ENCODE data around the gene ALDH1A1. TPM values are rescaled to one million over a fixed set of nuclear protein-coding genes. Genes with fewer than 3 reads are reported as not detected.
A peak's percentile ranks its signal among the peaks of the same experiment; 100 is the strongest.
"Not testable (repeated sequence)": the region's sequence is repeated elsewhere in the genome, so short reads cannot be mapped to it uniquely, and the experiment has no call there.

The ALDH1A1 gene
- total and polyA plus RNA-seq, 5 donors = 35.3 to 56.7 (median 40.8) TPM

DNA sequence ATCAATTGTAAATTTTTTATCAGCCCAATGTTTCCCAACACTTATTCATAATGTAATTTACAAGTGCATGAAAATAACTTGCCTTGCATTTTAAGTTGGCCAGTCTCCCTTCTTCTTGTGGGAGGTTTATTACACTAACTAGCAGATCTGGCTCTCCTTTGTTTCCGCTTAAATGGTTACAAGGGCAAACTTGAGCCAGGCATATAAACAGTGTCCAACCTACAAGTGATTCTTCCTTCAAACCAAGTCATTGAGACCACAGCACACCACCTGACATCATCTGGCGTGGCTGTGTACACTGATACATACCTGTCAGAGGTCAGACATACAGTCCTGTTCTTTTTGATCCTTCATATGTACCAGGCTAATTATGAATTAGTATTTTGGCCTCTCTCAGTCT lies 80.1 kb downstream of the ALDH1A1 start:
- ATAC-seq = no peak
- H3K4me1 ChIP-seq (ENCODE audit: control insufficient read depth, insufficient read depth, low read length) = peaks cover 3% of the 10 kb centered on the region
- no peak overlapping the region for H3K4me3 ChIP-seq (ENCODE audit: low read length)
- H3K27ac ChIP-seq (ENCODE audit: low read length) = no peak overlapping the region
- H3K27me3 ChIP-seq (ENCODE audit: control insufficient read depth, insufficient read depth) = no peaks in the 10 kb centered on the region
- intact Hi-C loops (cut with DNase I) = loop anchor here in 1 of 4 donors (5.0 kb wide), 1 partner anchor 155 kb away; no protein-coding TSS in a partner anchor
- DNase-seq = no peak
- WGBS = 80% methylated on average over 2 of the region's 2 CpGs
- no peaks in the 10 kb centered on the region for H3K9me3 ChIP-seq (ENCODE audit: control insufficient read depth, low read length)

DNA sequence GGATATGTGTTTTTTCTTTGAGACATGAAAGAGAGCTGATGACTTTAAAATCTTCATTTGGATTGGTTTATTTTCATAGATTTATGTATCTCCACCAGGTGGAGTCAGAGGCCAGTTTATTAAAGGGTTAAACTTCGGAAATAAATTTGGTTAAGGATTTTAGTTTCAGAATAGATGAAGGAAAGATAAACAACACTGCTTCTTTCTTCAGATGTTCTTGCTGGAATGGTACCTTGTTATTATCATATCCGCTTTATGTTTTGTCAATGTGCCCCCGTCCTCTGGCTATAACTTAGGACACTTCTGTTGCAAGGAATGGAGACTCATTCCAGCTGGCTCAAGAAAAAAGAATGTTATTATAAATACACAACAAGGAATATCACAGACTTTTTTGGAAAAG lies 81.2 kb downstream of the ALDH1A1 start:
- no peak overlapping the region for H3K27ac ChIP-seq (ENCODE audit: low read length)
- no peak overlapping the region for H3K4me3 ChIP-seq (ENCODE audit: low read length)
- no peak for ATAC-seq
- peaks cover 3% of the 10 kb centered on the region for H3K4me1 ChIP-seq (ENCODE audit: control insufficient read depth, insufficient read depth, low read length)
- 41% methylated on average over 3 of the region's 3 CpGs for WGBS
- no peak for DNase-seq
- intact Hi-C loops (cut with DNase I) = loop anchor here in 1 of 4 donors (5.0 kb wide), 1 partner anchor 156 kb away; no protein-coding TSS in a partner anchor
- no peaks in the 10 kb centered on the region for H3K27me3 ChIP-seq (ENCODE audit: control insufficient read depth, insufficient read depth)
- H3K9me3 ChIP-seq (ENCODE audit: control insufficient read depth, low read length) = no peaks in the 10 kb centered on the region

DNA sequence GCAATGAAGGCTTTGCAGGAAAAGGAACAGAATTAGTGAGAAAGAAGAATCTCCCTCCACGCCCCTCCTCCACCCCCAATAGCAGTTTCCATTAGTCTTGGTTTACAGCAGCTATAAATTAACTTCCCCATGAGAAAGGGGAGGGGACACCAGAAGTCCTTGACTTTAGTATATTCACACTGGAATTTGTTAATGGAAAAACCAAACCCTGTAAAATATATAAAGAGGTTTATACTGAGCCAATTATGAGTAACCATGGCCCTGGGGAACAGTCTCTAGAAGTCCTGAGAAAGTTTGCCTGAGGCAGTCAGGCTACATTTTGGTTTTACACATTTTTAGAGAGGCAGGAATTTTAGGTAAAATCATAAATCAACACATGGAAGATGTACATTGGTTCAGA lies 88.5 kb downstream of the ALDH1A1 start:
- H3K27me3 ChIP-seq (ENCODE audit: control insufficient read depth, insufficient read depth) = no peaks in the 10 kb centered on the region
- no peak overlapping the region for H3K27ac ChIP-seq (ENCODE audit: low read length)
- DNase-seq = no peak
- no peak for ATAC-seq
- H3K9me3 ChIP-seq (ENCODE audit: control insufficient read depth, low read length) = no peaks in the 10 kb centered on the region
- intact Hi-C loops (cut with DNase I) = no loop called here
- H3K4me1 ChIP-seq (ENCODE audit: control insufficient read depth, insufficient read depth, low read length) = peaks cover 2% of the 10 kb centered on the region
- no peak overlapping the region for H3K4me3 ChIP-seq (ENCODE audit: low read length)
- WGBS = 95% methylated on average over 1 of the region's 1 CpG

GRCh38 chr9:72863456-72864094 lies 89.3 kb downstream of the ALDH1A1 start:
- no peak for ATAC-seq
- no peaks in the 10 kb centered on the region for H3K9me3 ChIP-seq (ENCODE audit: control insufficient read depth, low read length)
- H3K27me3 ChIP-seq (ENCODE audit: control insufficient read depth, insufficient read depth) = no peaks in the 10 kb centered on the region
- no peak for DNase-seq
- H3K4me3 ChIP-seq (ENCODE audit: low read length) = no peak overlapping the region
- peaks cover 2% of the 10 kb centered on the region for H3K4me1 ChIP-seq (ENCODE audit: control insufficient read depth, insufficient read depth, low read length)
- no peak overlapping the region for H3K27ac ChIP-seq (ENCODE audit: low read length)
- intact Hi-C loops (cut with DNase I) = no loop called here
- 22% methylated on average over 4 of the region's 4 CpGs for WGBS

DNA sequence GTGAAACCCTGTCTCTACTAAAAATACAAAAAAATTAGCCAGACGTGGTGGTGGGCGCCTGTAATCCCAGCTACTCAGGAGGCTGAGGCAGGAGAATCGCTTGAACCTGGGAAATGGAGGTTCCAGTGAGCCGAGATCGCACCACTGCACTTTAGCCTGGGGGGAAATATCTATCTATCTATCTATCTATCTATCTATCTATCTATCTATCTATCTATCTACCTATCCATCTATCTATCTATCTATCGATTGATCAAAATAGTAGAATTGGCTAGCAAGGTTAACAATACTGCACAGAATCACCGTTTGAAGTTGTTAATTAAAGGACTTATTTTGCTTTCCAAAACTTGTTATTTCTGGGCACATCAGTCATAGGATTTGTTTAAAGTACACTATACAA lies 90.1 kb downstream of the ALDH1A1 start:
- DNase-seq; ATAC-seq; intact Hi-C loops (cut with DNase I): not testable (repeated sequence)

DNA sequence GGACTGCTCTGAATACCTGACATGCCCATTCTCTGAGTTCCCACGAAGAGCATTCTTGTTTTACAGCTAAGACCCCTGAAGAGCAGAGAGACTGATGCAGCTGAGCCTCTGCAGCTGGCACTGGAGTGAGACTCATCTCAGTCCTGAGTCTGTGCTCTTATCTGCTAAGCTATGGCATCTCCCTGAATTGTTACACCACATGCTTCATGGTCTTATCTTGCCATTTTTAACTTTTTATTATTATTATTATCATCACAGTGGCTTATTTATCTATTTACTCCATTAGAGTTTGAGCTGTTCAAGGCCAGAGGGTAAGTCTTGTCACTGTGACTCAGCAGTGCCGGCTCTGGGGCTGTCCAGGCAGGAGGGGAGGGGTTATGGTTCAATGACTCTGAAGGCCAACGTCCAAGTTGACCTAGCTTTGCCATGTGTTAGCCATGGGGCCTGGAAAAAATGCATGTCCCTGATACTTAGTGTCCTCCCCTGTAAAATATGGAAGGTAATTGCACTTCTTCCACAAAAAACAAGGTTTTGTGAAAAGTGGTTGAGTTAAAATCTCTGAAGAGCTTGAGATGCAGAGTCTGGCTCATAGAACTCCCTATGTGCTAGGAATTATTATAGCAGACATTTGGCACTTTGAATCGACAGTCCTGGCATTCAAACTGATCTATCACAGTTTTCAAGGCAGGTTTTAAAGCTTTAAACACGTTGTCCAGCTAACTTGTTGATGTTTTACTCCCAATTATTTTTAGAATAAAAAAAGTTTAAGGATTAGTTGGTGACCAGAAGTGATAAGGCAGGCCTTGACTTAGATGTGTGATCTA lies 94.6 kb downstream of the ALDH1A1 start:
- Histone ChIP-seq H3K4me3 (ENCODE audit: low read length) (no peak overlapping the region), H3K9me3 (ENCODE audit: control insufficient read depth, low read length) (no peaks in the 10 kb centered on the region), H3K27ac (ENCODE audit: low read length) (peak overlapping the region; percentile 34), H3K27me3 (ENCODE audit: control insufficient read depth, insufficient read depth) (no peaks in the 10 kb centered on the region), H3K4me1 (ENCODE audit: control insufficient read depth, insufficient read depth, low read length) (peaks cover 7% of the 10 kb centered on the region)
- intact Hi-C loops (cut with DNase I) = loop anchor here (5.0 kb wide), 4 partner anchors 159 to 224 kb away; no protein-coding TSS in a partner anchor
- peak in 2 of 3 donors; percentile 47 to 55 for DNase-seq
- peak; percentile 83 to 88 for ATAC-seq
- 25% methylated on average over 5 of the region's 5 CpGs for WGBS

More for the DNA sequence above, 90.1 kb downstream of the ALDH1A1 start:
- H3K9me3 ChIP-seq (ENCODE audit: control insufficient read depth, low read length); H3K4me1 ChIP-seq (ENCODE audit: control insufficient read depth, insufficient read depth, low read length); H3K4me3 ChIP-seq (ENCODE audit: low read length); H3K27ac ChIP-seq (ENCODE audit: low read length); H3K27me3 ChIP-seq (ENCODE audit: control insufficient read depth, insufficient read depth): not testable (repeated sequence)
- WGBS = 93% methylated on average over 7 of the region's 7 CpGs

DNA sequence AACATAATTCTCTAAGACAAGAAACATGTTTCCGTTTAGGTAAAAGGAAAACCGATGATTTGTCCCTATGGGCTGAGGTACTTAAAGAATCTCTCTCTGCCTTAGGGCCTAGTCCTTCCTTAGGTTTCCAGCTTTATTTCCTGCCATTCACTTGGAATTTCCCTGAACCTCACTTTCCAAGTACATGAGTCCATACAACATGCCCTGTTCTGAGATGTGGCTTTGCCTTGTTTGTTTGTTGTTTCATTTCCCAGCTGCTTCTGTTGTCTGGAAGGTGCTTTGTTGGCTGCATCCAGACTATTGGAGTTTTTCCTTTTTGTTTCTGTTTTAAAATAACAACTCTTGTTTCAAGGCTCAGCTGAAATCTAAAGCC lies 95.2 kb downstream of the ALDH1A1 start:
- 73% methylated on average over 2 of the region's 2 CpGs for WGBS
- no peak for ATAC-seq
- Histone ChIP-seq H3K4me1 (ENCODE audit: control insufficient read depth, insufficient read depth, low read length) (peaks cover 7% of the 10 kb centered on the region), H3K9me3 (ENCODE audit: control insufficient read depth, low read length) (no peaks in the 10 kb centered on the region), H3K27ac (ENCODE audit: low read length) (no peak overlapping the region), H3K27me3 (ENCODE audit: control insufficient read depth, insufficient read depth) (no peaks in the 10 kb centered on the region), H3K4me3 (ENCODE audit: low read length) (no peak overlapping the region)
- intact Hi-C loops (cut with DNase I) = loop anchor here (5.0 kb wide), 4 partner anchors 160 to 225 kb away; no protein-coding TSS in a partner anchor
- DNase-seq = no peak

DNA sequence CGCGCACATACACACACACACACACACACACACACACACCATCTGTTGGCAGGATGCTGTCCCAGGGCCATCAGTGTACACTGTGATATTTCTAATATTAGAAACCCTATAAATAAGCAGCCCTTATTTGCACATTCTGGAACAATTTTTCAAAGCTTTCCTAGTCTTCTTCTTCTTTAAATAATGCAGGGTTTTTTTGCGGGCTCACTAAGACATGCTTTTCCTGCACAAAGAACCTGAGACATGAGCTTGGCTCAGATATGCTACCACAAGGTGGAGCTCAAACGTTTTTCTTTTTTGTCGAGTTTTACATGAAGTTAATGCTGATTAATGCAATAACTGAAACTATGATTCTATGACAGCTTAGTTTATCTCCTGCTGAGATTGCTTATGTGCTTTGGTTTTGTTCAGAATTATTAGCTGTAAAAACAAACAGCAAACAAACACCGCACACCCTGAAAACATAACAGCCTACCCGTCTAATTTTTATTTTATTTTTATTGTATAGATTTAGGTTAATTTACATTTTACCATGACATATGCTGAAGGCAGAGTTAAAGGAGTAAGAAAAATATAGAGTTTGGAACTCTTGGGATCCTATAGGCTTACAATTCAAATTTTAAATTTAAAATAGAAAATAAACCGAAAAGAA lies 95.8 kb downstream of the ALDH1A1 start:
- Histone ChIP-seq H3K27ac (ENCODE audit: low read length) (no peak overlapping the region), H3K27me3 (ENCODE audit: control insufficient read depth, insufficient read depth) (no peaks in the 10 kb centered on the region), H3K9me3 (ENCODE audit: control insufficient read depth, low read length) (no peaks in the 10 kb centered on the region), H3K4me1 (ENCODE audit: control insufficient read depth, insufficient read depth, low read length) (peaks cover 7% of the 10 kb centered on the region), H3K4me3 (ENCODE audit: low read length) (no peak overlapping the region)
- intact Hi-C loops (cut with DNase I) = loop anchor here (5.0 kb wide), 4 partner anchors 160 to 225 kb away; no protein-coding TSS in a partner anchor
- DNase-seq (no peak), ATAC-seq (peak; percentile 67 to 78)
- WGBS = 43% methylated on average over 8 of the region's 8 CpGs

GRCh38 chr9:72855890-72856523 lies 96.8 kb downstream of the ALDH1A1 start:
- DNase-seq (no peak), ATAC-seq (no peak)
- H3K27ac ChIP-seq (ENCODE audit: low read length) = no peak overlapping the region
- no peaks in the 10 kb centered on the region for H3K27me3 ChIP-seq (ENCODE audit: control insufficient read depth, insufficient read depth)
- intact Hi-C loops (cut with DNase I) = loop anchor here (5.0 kb wide), 4 partner anchors 161 to 226 kb away; no protein-coding TSS in a partner anchor
- H3K4me3 ChIP-seq (ENCODE audit: low read length) = no peak overlapping the region
- peaks cover 7% of the 10 kb centered on the region for H3K4me1 ChIP-seq (ENCODE audit: control insufficient read depth, insufficient read depth, low read length)
- WGBS = 78% methylated on average over 5 of the region's 5 CpGs
- no peaks in the 10 kb centered on the region for H3K9me3 ChIP-seq (ENCODE audit: control insufficient read depth, low read length)

DNA sequence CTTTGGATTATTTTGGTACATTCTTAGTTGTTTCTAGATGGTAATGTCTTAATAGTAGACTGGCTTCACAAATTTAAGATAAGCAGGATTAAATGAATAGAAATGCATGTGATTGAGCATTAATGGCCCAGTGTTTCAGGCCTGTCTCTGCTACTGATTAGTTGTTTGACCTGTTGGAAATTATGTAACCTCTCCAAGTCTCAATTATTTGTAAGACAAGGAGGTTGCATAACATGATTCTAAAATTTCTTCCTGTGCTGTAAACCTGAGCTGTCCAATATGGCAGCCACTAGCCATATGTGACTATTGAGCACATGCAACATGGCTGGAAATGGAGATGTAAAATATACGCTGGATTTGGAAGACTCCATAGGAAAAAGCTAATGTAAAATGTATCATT lies 97.5 kb downstream of the ALDH1A1 start:
- no peak overlapping the region for H3K27ac ChIP-seq (ENCODE audit: low read length)
- H3K4me1 ChIP-seq (ENCODE audit: control insufficient read depth, insufficient read depth, low read length) = peaks cover 7% of the 10 kb centered on the region
- H3K27me3 ChIP-seq (ENCODE audit: control insufficient read depth, insufficient read depth) = no peaks in the 10 kb centered on the region
- WGBS = 97% methylated on average over 1 of the region's 1 CpG
- ATAC-seq (no peak), DNase-seq (no peak)
- no peak overlapping the region for H3K4me3 ChIP-seq (ENCODE audit: low read length)
- H3K9me3 ChIP-seq (ENCODE audit: control insufficient read depth, low read length) = no peaks in the 10 kb centered on the region
- intact Hi-C loops (cut with DNase I) = loop anchor here (5.0 kb wide), 4 partner anchors 162 to 227 kb away; no protein-coding TSS in a partner anchor
